ENCODE results near the gene CNPPD1.

Gene CNPPD1

DNA sequence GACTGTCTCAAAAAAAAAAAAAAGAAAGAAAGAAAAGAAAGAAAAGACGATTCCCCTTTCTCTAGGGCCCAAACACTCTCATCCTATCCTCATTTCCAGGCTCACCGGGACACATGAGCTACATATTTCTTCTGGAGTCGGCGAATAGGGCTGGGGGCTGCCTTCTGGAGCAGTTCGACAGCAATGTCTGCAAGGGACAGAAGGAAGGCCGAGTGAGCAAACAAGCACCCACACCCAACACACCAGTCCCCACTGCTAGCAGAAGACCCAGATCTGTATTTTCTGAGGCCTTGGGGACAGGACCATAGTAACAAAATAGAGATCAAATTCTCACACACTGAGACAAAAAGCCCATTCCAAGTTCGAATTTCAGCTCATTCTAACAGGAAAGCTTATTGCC is 1.2 kb downstream of the CNPPD1 start:
- Histone ChIP-seq H3K27ac (ENCODE audit: low read length) (no peak overlapping the region), H3K27me3 (ENCODE audit: insufficient read depth, low read length) (no peaks in the 10 kb centered on the region), H3K4me3 (ENCODE audit: low read length) (peak overlapping the region; percentile 73), H3K9ac (ENCODE audit: low read depth, low read length) (no peak overlapping the region), H3K4me1 (ENCODE audit: insufficient read depth, low read length) (peaks cover 7% of the 10 kb centered on the region; the same call in 1 of the 2 replicates), H3K36me3 (ENCODE audit: insufficient read depth, low read depth, low read length) (peaks cover 23% of the 10 kb centered on the region), H3K9me3 (ENCODE audit: insufficient read depth, low read depth, low read length) (no peaks in the 10 kb centered on the region)

DNA sequence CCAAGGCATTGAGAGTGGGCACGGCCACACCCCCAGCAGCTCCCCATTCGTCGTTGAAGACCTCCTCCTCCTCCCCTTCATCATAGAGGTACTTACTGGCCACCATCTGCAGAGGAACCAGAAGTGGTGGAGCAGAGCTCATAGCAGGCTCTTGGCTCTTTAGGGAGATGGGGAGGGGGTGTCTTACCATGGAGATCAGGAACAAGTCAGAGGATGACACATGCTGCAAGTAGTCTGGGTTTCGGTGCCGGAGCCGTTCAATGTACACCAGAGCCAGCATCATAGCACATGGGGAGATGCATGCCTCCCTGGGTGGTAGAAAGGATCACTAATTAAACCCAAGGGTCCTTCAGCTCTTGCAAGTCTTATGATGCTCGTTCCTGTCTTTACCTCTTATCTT is 1.9 kb downstream of the CNPPD1 start:
- no peak overlapping the region for H3K9ac ChIP-seq (ENCODE audit: low read depth, low read length)
- H3K4me3 ChIP-seq (ENCODE audit: low read length), result no peak overlapping the region
- H3K9me3 ChIP-seq (ENCODE audit: insufficient read depth, low read depth, low read length), result no peaks in the 10 kb centered on the region
- H3K36me3 ChIP-seq (ENCODE audit: insufficient read depth, low read depth, low read length), result peaks cover 16% of the 10 kb centered on the region
- H3K27ac ChIP-seq (ENCODE audit: low read length), result no peak overlapping the region
- H3K27me3 ChIP-seq (ENCODE audit: insufficient read depth, low read length), result no peaks in the 10 kb centered on the region
- H3K4me1 ChIP-seq (ENCODE audit: insufficient read depth, low read length), result peaks cover 7% of the 10 kb centered on the region; the same call in 1 of the 2 replicates

DNA sequence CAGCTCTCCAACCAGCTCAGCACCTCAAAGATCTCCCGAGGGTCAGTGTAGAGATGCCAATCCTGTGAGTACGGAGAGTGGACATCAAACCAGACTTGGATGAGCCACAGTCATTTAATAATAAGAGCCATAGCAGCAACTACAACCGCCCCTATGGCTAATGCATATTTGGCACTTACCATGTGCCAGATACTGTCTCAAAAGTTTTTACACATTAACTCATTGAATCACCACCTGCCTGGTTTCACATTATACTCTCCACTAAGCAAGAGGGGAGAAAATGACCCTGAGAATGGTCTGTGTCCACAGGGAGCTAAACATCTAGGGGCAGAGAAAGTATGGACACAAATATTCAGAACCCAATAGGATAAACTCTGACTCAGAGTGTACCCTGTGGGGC is 2.6 kb downstream of the CNPPD1 start:
- Histone ChIP-seq H3K9ac (ENCODE audit: low read depth, low read length) (no peak overlapping the region), H3K4me1 (ENCODE audit: insufficient read depth, low read length) (peaks cover 5% of the 10 kb centered on the region; the same call in 1 of the 2 replicates), H3K27me3 (ENCODE audit: insufficient read depth, low read length) (no peaks in the 10 kb centered on the region), H3K27ac (ENCODE audit: low read length) (no peak overlapping the region), H3K36me3 (ENCODE audit: insufficient read depth, low read depth, low read length) (peaks cover 13% of the 10 kb centered on the region), H3K9me3 (ENCODE audit: insufficient read depth, low read depth, low read length) (no peaks in the 10 kb centered on the region), H3K4me3 (ENCODE audit: low read length) (no peak overlapping the region)

DNA sequence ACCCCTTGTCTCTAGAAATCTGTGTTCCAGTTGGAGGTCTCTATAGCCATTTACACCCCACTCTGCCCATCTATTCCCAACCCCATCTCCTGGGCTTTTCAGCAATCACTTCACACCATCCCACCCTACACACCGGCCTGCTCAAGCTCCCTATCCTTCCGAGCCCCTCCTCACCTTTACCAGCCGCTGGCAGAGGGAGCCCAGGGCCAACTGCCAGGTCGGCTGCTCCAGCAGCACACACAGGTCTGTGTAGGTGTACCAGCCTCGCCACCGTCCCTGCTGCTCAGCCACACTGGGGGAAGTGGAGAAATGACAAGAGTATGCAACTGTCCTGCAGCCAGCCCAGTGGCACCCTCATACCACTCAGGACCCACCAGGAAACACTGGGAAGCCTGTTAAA is 3.5 kb downstream of the CNPPD1 start:
- H3K27ac ChIP-seq (ENCODE audit: low read length), result no peak overlapping the region
- H3K9ac ChIP-seq (ENCODE audit: low read depth, low read length), result no peak overlapping the region
- no peaks in the 10 kb centered on the region for H3K27me3 ChIP-seq (ENCODE audit: insufficient read depth, low read length)
- no peaks in the 10 kb centered on the region for H3K9me3 ChIP-seq (ENCODE audit: insufficient read depth, low read depth, low read length)
- no peak overlapping the region for H3K4me3 ChIP-seq (ENCODE audit: low read length)
- H3K4me1 ChIP-seq (ENCODE audit: insufficient read depth, low read length), result no peaks in the 10 kb centered on the region
- peaks cover 13% of the 10 kb centered on the region for H3K36me3 ChIP-seq (ENCODE audit: insufficient read depth, low read depth, low read length)

DNA sequence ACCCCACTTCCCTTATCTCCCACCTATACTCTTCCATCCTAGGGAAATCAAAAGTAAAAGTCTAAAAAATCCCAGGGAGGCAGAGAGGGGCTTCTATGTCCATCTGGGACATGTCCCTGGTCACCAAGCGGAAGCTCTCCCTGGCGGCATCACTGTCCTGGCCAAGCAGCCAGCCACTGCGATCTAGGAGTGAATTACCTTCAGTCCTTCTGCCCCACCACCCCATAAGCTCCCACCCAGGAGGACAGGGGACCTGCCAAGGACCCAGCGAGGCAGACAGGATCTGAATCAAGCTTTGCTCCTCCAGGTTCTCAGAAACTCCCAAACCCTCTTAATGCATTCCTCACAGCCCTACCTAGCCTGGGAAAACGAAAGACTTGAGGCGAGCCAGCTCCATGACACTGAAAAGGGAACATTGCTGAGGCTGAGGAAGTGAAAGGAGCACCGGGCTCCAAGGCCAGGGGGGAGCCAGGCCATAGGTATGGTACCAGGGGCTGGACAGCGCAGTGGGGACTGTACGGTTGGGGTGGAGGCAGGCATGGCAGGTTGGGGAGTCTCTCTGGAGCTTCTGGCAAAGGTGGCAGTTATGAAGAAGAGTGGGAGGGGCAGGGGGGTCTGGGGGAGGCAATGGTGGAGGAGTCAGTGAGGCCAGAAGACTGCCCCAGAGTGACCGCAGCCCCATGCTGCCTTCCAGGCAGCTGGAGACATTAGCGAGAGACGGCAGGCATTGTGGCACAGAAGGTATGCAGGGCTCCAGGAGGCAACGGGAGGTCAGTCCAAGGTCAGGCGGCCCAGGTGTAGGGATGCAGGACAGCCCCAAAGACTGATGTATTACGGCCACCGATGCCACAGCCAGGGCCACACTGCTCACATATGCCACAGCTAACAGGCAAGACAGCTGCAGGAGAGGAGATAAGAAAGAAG is 4.2 kb downstream of the CNPPD1 start:
- no peak overlapping the region for H3K27ac ChIP-seq (ENCODE audit: low read length)
- H3K27me3 ChIP-seq (ENCODE audit: insufficient read depth, low read length), result no peaks in the 10 kb centered on the region
- H3K9ac ChIP-seq (ENCODE audit: low read depth, low read length), result no peak overlapping the region
- no peak overlapping the region for H3K4me3 ChIP-seq (ENCODE audit: low read length)
- H3K36me3 ChIP-seq (ENCODE audit: insufficient read depth, low read depth, low read length), result peaks cover 13% of the 10 kb centered on the region
- H3K9me3 ChIP-seq (ENCODE audit: insufficient read depth, low read depth, low read length), result no peaks in the 10 kb centered on the region
- H3K4me1 ChIP-seq (ENCODE audit: insufficient read depth, low read length), result no peaks in the 10 kb centered on the region

DNA sequence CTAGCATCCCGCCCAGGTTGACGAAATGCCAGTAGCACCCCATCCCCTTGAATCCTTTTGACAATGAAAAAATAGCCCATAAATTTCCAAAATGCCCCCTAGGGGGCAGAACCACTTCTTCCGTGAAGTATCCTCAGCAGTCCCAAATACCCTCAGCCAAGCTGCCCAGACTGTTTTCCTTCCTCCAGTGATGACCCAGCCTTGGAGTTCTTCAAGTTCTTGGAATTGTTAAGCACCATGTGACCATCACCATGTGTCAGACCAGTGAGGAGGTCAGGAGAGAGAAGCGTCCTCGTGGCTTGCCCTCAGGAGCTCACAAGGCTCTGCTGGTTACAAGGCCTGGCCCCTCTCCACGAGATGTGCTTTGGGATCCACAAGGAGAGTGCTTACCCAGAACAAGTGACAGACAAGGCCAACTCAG is 5.5 kb downstream of the CNPPD1 start:
- Histone ChIP-seq H3K27me3 (ENCODE audit: insufficient read depth, low read length) (no peaks in the 10 kb centered on the region), H3K9ac (ENCODE audit: low read depth, low read length) (no peak overlapping the region), H3K9me3 (ENCODE audit: insufficient read depth, low read depth, low read length) (no peaks in the 10 kb centered on the region), H3K4me1 (ENCODE audit: insufficient read depth, low read length) (no peaks in the 10 kb centered on the region), H3K27ac (ENCODE audit: low read length) (no peak overlapping the region), H3K36me3 (ENCODE audit: insufficient read depth, low read depth, low read length) (peaks cover 13% of the 10 kb centered on the region), H3K4me3 (ENCODE audit: low read length) (no peak overlapping the region)

DNA sequence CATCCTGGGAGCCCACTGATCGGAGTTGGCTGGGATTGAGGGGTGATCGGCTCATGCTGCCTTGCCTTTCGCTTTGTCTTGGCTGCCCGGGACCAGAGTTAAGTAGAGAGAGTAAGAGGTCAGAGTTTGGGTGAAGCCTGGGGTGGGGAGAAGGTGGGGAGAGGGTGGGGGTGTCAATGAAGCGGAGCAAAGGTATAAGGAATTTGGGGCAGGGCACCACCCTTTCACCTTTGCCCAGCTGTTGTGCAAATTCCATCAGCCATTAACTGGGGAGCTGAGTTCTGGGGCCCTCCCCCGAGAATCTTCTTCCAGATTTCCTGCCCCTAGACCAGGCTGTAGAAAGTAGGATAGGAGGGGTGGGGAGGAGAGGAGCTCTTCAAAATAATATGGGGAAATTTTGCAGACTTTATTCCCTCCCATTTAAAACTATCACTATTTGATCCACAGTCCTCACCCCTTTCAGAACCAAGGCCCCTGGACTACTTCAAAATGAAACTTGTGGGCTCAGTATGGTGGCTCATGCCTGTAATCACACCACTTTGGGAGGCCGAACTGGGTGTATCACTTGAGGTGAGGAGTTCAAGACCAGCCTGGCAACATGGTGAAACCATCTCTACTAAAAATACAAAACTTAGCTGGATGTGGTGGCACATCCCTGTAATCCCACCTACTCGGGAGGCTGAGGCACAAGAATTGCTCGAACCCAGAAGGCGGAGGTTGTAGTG is 6.6 kb downstream of the CNPPD1 start, which contains the start of gene SLC23A3:
Gene SLC23A3 (minus strand): TSS at position 100 of the 725 bp plus-strand sequence. CDS start 45 bp downstream, at position 55.
- peaks cover 13% of the 10 kb centered on the region for H3K36me3 ChIP-seq (ENCODE audit: insufficient read depth, low read depth, low read length)
- no peak within 1 kb of the TSS for H3K27ac ChIP-seq (ENCODE audit: low read length)
- H3K4me3 ChIP-seq (ENCODE audit: low read length), result no peak within 1 kb of the TSS
- H3K27me3 ChIP-seq (ENCODE audit: insufficient read depth, low read length), result no peaks in the 10 kb centered on the region
- H3K4me1 ChIP-seq (ENCODE audit: insufficient read depth, low read length), result no peaks in the 10 kb centered on the region
- H3K9ac ChIP-seq (ENCODE audit: low read depth, low read length), result no peak within 1 kb of the TSS
- H3K9me3 ChIP-seq (ENCODE audit: insufficient read depth, low read depth, low read length), result no peaks in the 10 kb centered on the region

DNA sequence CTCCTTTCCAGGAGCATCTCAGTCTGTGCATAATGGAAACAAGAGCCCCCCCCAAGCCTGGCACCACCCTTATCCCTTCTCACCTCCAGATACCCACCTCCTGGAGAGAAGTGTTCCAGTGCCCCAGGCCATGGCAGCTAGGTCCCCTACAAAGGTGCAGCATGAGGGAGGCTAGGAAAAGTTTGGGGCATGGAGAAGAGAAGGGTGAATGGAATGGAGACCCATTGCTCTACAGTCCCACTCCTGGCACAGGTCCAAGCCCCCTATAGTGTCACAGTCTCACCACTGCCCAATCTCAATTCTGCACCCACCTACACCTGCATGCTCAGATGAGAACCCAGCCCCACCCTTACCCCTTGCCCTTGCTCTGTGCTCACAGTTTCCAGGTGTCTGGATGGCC is 7.8 kb downstream of the CNPPD1 start:
- peaks cover 2% of the 10 kb centered on the region; the same call in 1 of the 2 replicates for H3K36me3 ChIP-seq (ENCODE audit: insufficient read depth, low read depth, low read length)
- H3K9me3 ChIP-seq (ENCODE audit: insufficient read depth, low read depth, low read length), result no peaks in the 10 kb centered on the region
- no peak overlapping the region for H3K4me3 ChIP-seq (ENCODE audit: low read length)
- no peaks in the 10 kb centered on the region for H3K4me1 ChIP-seq (ENCODE audit: insufficient read depth, low read length)
- H3K27me3 ChIP-seq (ENCODE audit: insufficient read depth, low read length), result no peaks in the 10 kb centered on the region
- H3K9ac ChIP-seq (ENCODE audit: low read depth, low read length), result no peak overlapping the region
- H3K27ac ChIP-seq (ENCODE audit: low read length), result no peak overlapping the region

DNA sequence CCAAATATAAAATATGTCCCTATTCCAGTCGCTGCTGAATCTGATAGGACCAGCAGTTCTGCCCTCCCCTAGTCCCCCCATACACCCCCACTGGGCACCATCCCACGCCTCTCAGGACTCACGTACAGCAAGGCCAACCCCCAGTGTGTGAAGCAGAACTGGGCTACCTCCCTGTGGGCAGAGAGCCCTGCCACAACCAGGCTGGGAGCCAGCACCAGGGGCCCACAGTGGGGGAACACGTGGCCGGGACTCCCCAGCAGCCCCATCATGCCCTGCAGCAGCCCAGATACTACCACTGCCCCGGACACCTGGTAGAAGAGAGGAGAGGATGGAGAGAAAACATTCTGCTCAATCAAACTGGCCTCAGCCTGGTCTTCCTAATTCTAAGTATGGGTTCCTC is 8.2 kb downstream of the CNPPD1 start:
- no peak overlapping the region for H3K4me3 ChIP-seq (ENCODE audit: low read length)
- no peak overlapping the region for H3K9ac ChIP-seq (ENCODE audit: low read depth, low read length)
- H3K27me3 ChIP-seq (ENCODE audit: insufficient read depth, low read length), result no peaks in the 10 kb centered on the region
- H3K4me1 ChIP-seq (ENCODE audit: insufficient read depth, low read length), result no peaks in the 10 kb centered on the region
- H3K27ac ChIP-seq (ENCODE audit: low read length), result no peak overlapping the region
- no peaks in the 10 kb centered on the region for H3K9me3 ChIP-seq (ENCODE audit: insufficient read depth, low read depth, low read length)
- no peaks in the 10 kb centered on the region for H3K36me3 ChIP-seq (ENCODE audit: insufficient read depth, low read depth, low read length)

DNA sequence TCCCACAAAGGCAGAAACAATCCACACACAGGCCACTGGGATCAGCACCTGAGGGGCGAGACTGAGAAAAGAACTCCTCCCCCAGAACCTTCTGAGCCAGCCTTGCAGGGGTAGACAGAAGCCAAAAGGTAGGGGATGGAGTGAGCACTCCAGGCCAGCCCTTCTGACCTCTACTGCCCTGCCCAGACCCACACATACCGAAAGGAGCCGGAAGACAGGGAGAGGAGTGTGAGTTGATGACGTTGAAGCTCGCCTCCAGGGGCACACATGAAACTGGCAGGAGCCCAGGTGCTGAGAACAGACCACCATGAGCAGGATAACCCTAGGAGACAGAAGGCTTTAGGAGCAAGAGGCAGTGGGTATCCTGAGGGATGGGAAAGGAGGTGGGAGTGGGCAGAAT is 8.7 kb downstream of the CNPPD1 start:
- Histone ChIP-seq H3K9ac (ENCODE audit: low read depth, low read length) (no peak overlapping the region), H3K9me3 (ENCODE audit: insufficient read depth, low read depth, low read length) (no peaks in the 10 kb centered on the region), H3K27ac (ENCODE audit: low read length) (no peak overlapping the region), H3K36me3 (ENCODE audit: insufficient read depth, low read depth, low read length) (no peaks in the 10 kb centered on the region), H3K4me1 (ENCODE audit: insufficient read depth, low read length) (no peaks in the 10 kb centered on the region), H3K27me3 (ENCODE audit: insufficient read depth, low read length) (peaks cover under 1% of the 10 kb centered on the region; the same call in 1 of the 2 replicates), H3K4me3 (ENCODE audit: low read length) (no peak overlapping the region)

DNA sequence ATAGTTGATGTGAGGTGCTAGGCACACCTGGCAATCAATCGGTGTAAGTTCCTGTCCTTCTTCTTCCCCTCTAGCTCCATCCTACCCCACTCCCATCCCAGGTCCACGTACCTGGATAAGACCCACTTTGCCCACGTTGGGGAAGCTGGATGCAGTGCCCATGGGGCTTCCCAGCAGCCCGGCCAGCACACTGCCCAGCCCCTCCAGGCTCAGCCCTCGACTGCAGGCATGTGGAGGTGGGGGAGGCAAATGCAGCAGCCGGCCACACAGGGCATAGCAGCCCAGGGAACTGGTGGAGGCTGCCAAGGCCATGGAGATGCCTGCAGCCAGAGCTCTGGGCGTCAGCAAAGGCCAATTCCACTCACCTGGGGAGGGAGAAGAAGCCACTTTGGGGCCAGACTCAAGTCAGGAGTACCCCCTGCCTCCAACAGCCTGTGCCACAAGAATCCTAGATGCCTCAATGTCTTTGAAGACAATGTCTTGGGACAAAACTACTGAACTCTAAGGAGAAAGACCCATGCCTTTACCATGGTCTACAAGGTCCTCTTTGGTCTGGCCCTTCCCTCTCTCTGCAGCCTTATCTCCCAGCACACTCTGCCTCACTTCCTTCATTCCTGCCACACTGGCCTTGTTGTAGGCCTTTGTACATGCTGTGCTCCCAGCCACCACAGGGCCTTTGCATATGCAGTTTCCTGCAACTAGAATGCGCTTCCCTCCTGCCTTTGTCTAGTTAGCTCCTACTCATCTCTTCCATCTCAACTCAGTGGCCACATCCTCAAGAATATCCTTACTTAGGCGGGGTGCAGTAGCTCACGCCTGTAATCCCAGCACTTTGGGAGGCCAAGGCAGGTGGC is 11.4 kb downstream of the CNPPD1 start:
- Histone ChIP-seq H3K27me3 (ENCODE audit: insufficient read depth, low read length) (peaks cover 13% of the 10 kb centered on the region), H3K27ac (ENCODE audit: low read length) (no peak overlapping the region), H3K4me1 (ENCODE audit: insufficient read depth, low read length) (peaks cover 2% of the 10 kb centered on the region; the same call in 1 of the 2 replicates), H3K4me3 (ENCODE audit: low read length) (no peak overlapping the region), H3K9ac (ENCODE audit: low read depth, low read length) (no peak overlapping the region), H3K36me3 (ENCODE audit: insufficient read depth, low read depth, low read length) (no peaks in the 10 kb centered on the region), H3K9me3 (ENCODE audit: insufficient read depth, low read depth, low read length) (no peaks in the 10 kb centered on the region)
